ENCODE data around the gene SLC35G4. TPM values are rescaled to one million over a fixed set of nuclear protein-coding genes. Genes with fewer than 3 reads are reported as not detected.

SLC35G4 gene
- total RNA-seq, 2 experiments from 2014 or later, result not detected

GRCh38 chr18:11657152-11657551 lies 47.8 kb downstream of the SLC35G4 start:
- no peak overlapping the region for H3K4me3 Mint-ChIP-seq
- no peaks in the 10 kb centered on the region for H3K4me1 Mint-ChIP-seq (ENCODE audit: low read depth)
- H3K27me3 Mint-ChIP-seq, result peaks cover 68% of the 10 kb centered on the region
- Histone ChIP-seq H3K27me3 (ENCODE audit: control insufficient read depth in 1 of 2, insufficient read depth in 2 of 2, low read length in 2 of 2) (peaks cover 4 to 10% of the 10 kb centered on the region in 2 experiments), H3K27ac (ENCODE audit: low read depth in 1 of 2, low read length in 2 of 2) (no peak overlapping the region), H3K36me3 (ENCODE audit: insufficient read depth, low read length) (no peaks in the 10 kb centered on the region), H3K4me1 (ENCODE audit: insufficient read depth, low read length) (peaks cover 5% of the 10 kb centered on the region), H3K4me3 (ENCODE audit: low read length) (no peak overlapping the region), H3K9me3 (ENCODE audit: control insufficient read depth in 1 of 2, insufficient read depth in 1 of 2, low read length in 2 of 2) (no peaks in the 10 kb centered on the region)
- ATAC-seq (ENCODE audit: poor library complexity) (no peak), DNase-seq (no peak)
- no peak overlapping the region for H3K27ac Mint-ChIP-seq
- TF ChIP-seq CTCF (IDR thresholded peaks at IDR 0.05), result no peak
- no peaks in the 10 kb centered on the region for H3K9me3 Mint-ChIP-seq
- H3K36me3 Mint-ChIP-seq (ENCODE audit: low read depth), result no peaks in the 10 kb centered on the region
- ChIA-PET POLR2A (no interaction called here), CTCF (no interaction called here)
- intact Hi-C loops (cut with DNase I, micrococcal nuclease), result loop anchor here in 1 of 2 experiments (5.0 kb wide), 1 partner anchor 380 kb away; no protein-coding TSS in a partner anchor

GRCh38 chr18:11657554-11657953 lies 48.2 kb downstream of the SLC35G4 start:
- Mint-ChIP-seq H3K27ac (no peak overlapping the region), H3K4me3 (no peak overlapping the region), H3K4me1 (ENCODE audit: low read depth) (no peaks in the 10 kb centered on the region), H3K36me3 (ENCODE audit: low read depth) (no peaks in the 10 kb centered on the region), H3K9me3 (no peaks in the 10 kb centered on the region), H3K27me3 (peaks cover 66% of the 10 kb centered on the region)
- H3K4me1 ChIP-seq (ENCODE audit: insufficient read depth, low read length), result peaks cover 5% of the 10 kb centered on the region
- no peaks in the 10 kb centered on the region for H3K36me3 ChIP-seq (ENCODE audit: insufficient read depth, low read length)
- no peak for TF ChIP-seq CTCF (IDR thresholded peaks at IDR 0.05)
- ATAC-seq (ENCODE audit: poor library complexity) (no peak), DNase-seq (no peak)
- ChIA-PET POLR2A (no interaction called here), CTCF (no interaction called here)
- H3K4me3 ChIP-seq (ENCODE audit: low read length), result no peak overlapping the region
- peaks cover 4 to 10% of the 10 kb centered on the region in 2 experiments for H3K27me3 ChIP-seq (ENCODE audit: control insufficient read depth in 1 of 2, insufficient read depth in 2 of 2, low read length in 2 of 2)
- H3K9me3 ChIP-seq (ENCODE audit: control insufficient read depth in 1 of 2, insufficient read depth in 1 of 2, low read length in 2 of 2), result no peaks in the 10 kb centered on the region
- intact Hi-C loops (cut with DNase I, micrococcal nuclease), result loop anchor here in 1 of 2 experiments (5.0 kb wide), 1 partner anchor 380 kb away; no protein-coding TSS in a partner anchor
- H3K27ac ChIP-seq (ENCODE audit: low read depth in 1 of 2, low read length in 2 of 2), result no peak overlapping the region

GRCh38 chr18:11658019-11658418 lies 48.6 kb downstream of the SLC35G4 start:
- Histone ChIP-seq H3K4me1 (ENCODE audit: insufficient read depth, low read length) (peaks cover 5% of the 10 kb centered on the region), H3K9me3 (ENCODE audit: control insufficient read depth in 1 of 2, insufficient read depth in 1 of 2, low read length in 2 of 2) (no peaks in the 10 kb centered on the region), H3K27me3 (ENCODE audit: control insufficient read depth in 1 of 2, insufficient read depth in 2 of 2, low read length in 2 of 2) (peaks cover 4 to 10% of the 10 kb centered on the region in 2 experiments), H3K36me3 (ENCODE audit: insufficient read depth, low read length) (no peaks in the 10 kb centered on the region), H3K4me3 (ENCODE audit: low read length) (no peak overlapping the region), H3K27ac (ENCODE audit: low read depth in 1 of 2, low read length in 2 of 2) (no peak overlapping the region)
- POLR2A ChIA-PET, result no interaction called here
- Mint-ChIP-seq H3K27me3 (peaks cover 62% of the 10 kb centered on the region), H3K4me3 (no peak overlapping the region), H3K36me3 (ENCODE audit: low read depth) (no peaks in the 10 kb centered on the region), H3K9me3 (no peaks in the 10 kb centered on the region), H3K4me1 (ENCODE audit: low read depth) (no peaks in the 10 kb centered on the region), H3K27ac (no peak overlapping the region)
- ATAC-seq (ENCODE audit: poor library complexity) (no peak), DNase-seq (no peak)
- TF ChIP-seq CTCF (IDR thresholded peaks at IDR 0.05), result no peak
- CTCF ChIA-PET, result no interaction called here
- intact Hi-C loops (cut with DNase I, micrococcal nuclease), result loop anchor here in 1 of 2 experiments (5.0 kb wide), 1 partner anchor 379 kb away; no protein-coding TSS in a partner anchor

Data from CD4-positive, alpha-beta T cell (primary cell).